SH-SY5Y (cell line): ENCODE measurements around the gene MATCAP1.

Source experiments
- GATA2 ChIP-seq: IDR thresholded peaks from 2 replicates; pipeline ENCODE4 v1.6.1; 2011; ENCODE audit warnings: mild to moderate bottlenecking, low read depth, low read length
- GATA3 ChIP-seq: IDR thresholded peaks from 2 replicates; pipeline ENCODE4 v1.6.1; 2011; ENCODE audit warnings: low read depth, mild to moderate bottlenecking, low read length, moderate library complexity

DNA sequence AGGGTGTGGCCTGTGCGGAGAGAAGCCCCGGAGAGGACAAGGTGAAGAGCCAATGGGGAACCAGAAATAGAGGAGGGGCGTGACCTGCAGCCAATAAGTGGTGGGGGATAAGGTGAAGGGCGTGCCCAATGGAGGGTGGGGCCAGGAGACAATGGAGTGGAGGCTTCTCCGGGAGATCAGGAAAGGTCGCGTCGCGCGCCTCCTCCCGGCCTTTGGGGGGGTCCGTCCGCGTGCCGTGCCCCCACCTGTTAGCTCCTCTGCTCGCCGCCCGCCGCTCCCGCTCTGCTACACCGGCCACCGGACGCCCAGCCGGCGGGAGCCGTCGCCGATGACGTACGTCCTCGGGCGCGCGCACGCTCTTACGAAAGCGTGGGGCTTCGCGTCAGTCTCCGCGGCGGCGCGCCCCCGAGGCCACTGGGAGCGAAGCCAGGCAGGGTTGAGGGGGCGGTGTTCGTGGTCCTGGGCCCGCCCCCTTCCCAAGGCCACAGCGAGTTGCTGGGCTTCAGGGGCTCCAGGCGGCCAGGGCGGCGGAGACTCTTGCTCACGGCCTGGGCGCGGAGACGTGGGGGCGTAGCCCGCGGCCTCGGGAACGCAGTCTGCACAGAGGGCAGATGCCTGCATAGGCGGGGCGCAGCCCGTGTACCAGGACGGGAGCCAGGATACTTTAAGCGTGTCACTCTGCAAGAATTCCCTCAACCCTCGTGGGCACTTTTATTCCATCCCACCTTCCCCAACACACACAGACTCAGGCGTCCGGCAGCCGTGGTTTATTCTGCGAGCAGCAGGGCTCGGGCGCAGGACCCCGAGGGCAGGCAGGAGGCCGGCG lies at the start of gene MATCAP1:
- TF ChIP-seq GATA3 (no peak), GATA2 (peak; percentile 34; the same call in 1 of the 2 replicates)
